ENCODE data around the gene KMT2C.
A peak's percentile ranks its signal among the peaks of the same experiment; 100 is the strongest.
"Not testable (repeated sequence)": the region's sequence is repeated elsewhere in the genome, so short reads cannot be mapped to it uniquely, and the experiment has no call there.

Gene KMT2C

DNA sequence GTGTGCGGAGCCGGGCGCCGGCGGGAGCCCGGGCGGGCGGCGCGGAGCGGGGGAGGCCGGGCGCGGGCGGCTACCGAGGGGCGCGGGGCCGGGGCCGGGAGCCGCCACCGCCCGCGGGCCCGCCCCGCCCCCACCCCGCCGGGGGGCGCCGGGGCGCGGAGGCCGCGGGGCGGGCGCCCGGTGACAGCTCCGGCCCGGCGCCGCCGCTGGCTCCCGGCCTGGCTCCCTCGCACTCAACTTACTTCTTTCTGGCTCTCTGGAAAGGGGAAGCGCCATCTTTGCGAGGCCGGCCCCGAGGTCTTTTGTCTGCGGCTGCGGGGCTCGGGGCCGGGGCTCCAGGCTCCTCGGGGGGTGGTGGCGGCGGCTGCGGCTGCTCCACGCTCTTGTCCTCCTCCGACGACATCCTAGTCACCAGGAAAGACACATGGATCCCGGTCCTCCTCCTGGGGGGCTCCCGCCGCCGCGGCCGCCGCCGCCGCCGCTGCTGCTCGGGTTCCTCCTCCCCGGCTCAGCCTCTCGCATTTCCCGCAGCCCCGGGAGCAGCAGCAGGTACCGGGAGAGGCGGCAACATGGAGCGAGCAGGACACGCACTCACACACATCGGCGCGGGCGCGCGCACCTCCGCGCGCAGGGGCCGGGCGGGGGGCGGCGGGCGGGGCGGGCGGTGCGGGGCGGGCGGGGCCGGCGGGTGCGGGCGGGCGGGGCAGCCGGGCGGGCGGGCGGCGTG is at the start of gene KMT2C:
Gene KMT2C, minus strand, starts transcription at position 620 of the 727 bp plus-strand sequence. Its CDS starts 217 bp downstream, at position 403.
- peak; percentile 43 for DNase-seq

DNA sequence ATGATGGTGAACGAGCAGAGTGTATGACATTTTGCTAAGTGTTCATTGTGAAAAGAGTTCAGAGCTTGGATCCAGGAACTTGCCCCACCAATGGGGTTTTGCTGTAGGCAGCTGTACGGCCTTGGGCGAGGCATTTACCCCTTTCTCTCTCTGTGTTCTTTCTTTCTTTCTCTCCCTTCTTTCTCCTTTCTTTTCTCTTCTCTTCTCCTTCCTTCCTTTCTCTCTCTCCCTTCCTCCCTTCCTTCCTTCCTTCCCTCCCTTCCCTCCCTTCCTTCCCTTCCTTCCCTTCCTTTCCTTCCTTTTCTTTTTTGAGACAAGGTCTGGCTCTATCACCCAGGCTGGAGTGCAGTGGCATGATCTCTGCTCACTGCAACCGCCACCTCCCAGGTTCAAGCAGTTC is 45.3 kb upstream of the KMT2C start:
- DNase-seq, result no peak

DNA sequence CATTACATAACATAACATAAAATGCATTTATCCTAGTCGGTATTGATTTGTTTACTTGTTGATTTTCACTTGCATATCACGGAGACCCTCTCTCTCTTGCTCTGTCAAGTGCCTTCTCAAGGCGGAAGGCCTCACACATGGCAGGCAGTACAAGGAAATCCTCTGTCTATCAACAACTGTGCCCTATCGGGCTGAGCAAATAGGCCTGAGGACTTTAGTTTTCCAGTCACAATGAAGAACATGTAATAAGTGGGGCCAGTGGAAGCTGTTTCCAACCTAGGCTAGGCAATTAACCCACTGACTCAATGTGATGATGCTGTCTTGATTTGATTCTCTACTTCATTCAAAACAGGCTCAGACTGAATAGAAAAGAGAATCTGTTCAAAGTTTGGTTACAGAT is 44.9 kb upstream of the KMT2C start:
- DNase-seq, result no peak

DNA sequence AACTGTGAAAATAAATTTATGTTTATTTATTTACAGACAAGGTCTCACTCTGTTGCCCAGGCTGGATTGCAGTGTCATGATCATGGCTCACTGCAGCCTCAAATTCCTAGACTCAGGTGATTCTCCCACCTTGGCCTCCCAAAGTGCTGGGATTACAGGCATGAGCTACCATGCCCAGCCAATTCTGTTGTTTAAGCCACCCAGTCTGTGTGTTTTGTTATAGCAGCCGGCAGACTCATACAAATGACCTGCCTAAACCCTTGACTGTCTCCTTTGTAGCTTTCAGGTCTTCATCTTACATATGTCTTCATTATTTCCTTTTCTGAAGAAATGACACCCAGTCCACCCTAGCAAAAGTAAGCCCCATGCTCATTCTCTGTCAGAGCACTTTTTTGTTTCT is 43.8 kb upstream of the KMT2C start:
- DNase-seq, result no peak

DNA sequence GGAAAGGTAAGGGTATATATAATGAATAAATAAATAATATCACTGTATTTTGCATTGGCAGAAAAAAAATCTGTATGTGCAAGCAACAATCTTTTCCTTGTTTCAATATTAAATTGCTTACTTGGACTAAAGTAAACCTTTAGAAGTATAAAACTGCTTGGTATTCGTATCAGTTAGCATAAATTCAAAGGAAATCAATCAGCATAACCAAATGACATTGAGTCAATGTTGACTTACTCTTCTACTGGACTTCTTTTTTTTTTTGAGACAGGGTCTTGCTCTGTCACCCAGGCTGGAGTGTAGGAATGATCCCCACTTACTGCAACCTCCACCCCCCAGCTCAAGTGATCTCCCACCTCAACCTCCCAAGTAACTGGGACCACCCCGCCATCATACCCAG is 42.3 kb upstream of the KMT2C start:
- DNase-seq, result no peak

DNA sequence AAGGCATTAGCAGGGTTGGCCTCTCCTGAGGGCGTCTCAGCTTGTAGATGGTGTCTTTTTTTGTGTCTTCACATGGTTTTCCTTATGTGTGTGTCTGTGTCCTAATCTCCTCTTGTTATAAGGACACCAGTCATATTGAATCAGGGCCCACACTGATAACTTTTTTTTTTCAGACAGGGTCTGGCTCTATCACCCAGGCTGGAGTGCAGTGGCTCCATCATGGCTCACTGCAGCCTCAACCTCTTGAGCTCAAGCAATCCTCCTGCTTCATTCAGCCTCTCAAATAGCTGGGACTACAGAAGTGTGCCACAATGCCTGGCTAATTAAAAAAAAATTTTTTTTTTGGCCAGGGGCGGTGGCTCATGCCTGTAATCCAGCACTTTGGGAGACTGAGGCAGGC is 41.3 kb upstream of the KMT2C start:
- no peak for DNase-seq

DNA sequence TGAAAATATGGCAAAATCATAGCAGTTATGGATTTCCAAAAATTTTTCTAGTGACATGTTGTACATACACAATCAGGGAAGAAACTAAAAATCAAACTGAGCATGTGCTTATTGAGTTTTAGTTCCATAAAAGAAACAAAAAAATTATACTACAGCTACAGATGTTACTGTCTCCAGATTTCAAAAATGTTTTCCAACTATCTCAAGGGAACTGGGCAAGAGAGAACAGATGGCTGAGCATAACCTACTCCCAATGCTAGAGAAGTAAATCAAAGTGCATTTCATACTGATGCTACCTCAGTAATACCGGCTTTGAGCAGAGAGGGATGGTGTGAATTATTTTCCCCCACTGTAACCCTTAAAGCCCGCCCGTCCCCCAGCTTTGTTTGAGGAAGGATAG is 40.7 kb upstream of the KMT2C start:
- no peak for DNase-seq

DNA sequence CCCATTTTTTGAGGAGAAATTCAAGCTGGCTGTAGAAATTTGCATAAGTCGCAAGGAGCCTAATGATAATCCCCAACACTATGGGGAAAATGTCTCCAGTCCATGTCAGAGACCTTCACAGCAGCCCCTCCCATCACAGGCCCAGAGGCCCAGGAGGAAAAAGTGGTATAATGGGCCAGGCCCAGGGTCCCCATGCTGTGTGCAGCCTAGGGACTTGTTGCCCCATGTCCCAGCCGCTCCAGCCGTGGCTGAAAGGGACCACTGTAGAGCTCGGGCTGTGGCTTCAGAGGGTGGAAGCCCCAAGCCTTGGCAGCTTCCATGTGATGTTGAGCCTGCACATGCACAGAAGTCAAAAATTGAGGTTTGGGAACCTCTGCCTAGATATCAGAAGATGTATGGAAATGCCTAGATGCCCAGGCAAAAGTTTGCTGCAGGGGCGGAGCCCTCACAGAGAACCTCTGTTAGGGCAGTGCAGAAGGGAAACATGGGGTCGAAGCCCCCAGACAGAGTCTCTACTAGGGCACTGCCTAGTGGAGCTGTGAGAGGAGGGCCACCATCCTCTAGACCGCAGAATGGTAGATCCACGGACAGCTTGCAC is 35.3 kb upstream of the KMT2C start:
- not testable (repeated sequence) for DNase-seq

DNA sequence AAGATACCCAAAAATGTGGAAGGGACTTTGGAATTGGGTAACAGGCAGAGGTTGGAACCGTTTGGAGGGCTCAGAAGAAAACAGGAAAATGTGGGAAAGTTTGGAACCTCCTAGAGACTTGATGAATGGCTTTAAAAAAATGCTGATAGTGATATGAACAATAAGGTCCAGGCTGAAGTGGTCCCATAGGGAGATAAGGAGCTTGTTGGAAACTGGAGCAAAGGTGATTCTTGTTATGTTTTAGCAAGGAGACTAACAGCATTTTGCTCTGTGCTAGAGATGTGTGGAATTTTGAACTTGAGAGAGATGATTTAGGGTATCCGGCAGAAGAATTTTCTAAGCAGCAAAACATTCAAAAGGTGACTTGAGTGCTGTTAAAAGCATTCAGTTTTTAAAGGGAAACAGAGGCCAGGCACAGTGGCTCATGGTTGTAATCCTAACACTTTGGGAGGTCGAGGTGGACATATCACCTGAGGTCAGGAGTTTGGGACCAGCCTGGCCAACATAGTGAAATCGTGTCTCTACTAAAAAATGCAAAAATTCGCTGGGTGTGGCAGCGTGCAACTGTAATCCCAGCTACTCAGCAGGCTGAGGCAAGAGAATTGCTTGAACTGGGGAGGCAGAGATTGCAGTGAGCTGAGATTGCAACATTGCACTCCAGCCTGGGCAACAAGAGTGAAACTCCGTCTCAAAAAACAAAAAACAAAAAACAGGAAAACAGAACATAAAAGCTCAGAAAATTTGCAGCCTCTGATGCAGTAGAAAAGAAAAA is 34.6 kb upstream of the KMT2C start:
- not testable (repeated sequence) for DNase-seq

DNA sequence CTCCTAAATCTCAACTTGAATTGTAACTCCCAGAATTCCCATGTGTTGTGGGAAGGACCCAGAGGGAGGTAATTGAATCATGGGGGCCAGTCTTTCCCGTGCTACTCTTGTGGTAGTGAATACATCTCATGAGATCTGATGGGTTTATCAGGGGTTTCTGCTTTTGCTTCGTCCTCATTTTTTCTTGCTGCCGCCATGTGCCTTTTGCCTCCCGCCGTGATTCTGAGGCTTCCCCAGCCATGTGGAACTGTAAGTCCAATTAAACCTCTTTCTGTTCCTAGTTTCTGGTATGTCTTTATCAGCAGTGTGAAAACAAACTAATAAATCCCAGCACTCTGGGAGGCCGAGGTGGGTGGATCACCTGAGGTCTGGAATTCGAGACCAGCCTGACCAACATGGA is 33.8 kb upstream of the KMT2C start:
- DNase-seq, result not testable (repeated sequence)

DNA sequence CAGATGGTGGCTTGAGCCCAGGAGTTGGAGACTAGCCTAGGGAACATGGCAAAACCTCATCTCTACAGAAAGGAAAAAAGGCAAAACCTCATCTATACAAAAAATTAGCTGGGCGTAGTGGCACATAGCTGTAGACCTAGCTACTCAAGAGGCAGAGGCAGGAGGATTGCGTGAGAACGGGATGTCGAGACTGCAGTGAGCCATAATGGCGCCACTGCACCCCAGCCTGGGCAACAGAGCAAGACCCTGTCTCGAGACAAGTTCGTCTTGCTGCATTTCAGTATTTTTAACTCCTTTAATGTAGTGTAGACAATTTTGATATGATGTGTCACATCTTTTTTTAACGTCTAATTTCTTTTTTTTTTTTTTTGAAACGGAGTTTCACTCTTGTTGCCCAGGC is 31.4 kb upstream of the KMT2C start:
- no peak for DNase-seq

DNA sequence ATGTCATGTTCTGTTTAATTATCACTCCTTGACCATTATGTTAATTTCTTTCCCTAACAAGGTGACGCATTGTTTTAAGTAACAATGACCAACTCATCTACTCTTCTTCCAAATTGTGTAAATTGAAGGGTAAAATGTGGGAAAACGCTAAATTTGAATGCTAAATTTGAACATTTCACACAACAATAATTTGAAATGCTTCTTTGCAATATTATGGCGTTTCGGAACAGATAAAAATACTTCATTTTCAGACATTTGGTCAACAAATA is 29.2 kb upstream of the KMT2C start:
- no peak for DNase-seq

DNA sequence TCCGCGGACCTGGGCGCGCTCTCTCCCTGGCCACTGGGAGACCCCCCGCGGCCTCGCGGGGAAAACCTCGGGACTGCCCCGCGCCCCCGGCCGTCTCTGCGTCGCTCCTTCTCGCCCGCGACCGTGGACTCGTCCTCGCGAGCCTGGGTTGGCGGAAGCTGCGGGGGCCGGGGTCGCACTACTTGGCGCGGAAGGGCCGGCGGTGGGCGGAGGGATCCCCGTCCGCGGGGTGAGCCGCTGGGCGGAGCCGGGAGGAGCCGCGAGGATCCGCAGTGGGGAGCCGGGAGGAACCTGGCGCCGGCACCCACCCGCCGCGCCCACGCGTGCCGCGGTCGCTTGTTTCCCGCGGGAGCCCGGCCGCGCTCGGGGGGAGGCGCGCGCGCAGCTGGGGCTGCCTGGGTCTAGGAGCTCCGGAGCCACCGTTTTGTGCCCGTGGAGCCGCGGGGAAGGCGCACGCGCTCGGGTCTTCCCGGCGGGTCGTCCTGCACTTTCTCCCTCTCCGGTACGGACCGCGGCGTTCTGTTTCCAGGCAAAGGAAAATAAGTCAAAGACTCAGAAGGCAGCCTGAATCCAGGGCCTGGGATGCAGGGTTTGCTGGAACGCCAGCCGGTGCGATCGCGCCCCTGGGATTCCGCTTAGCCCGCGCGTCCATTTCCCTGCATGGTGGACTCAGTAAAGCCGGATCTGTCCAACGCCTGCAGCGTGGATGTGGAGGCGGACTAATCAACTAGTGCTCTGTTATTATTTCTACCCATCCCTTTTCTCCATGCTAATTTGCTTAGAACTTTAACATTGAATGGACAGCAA is 28.7 kb upstream of the KMT2C start:
- DNase-seq, result peak; percentile 69

DNA sequence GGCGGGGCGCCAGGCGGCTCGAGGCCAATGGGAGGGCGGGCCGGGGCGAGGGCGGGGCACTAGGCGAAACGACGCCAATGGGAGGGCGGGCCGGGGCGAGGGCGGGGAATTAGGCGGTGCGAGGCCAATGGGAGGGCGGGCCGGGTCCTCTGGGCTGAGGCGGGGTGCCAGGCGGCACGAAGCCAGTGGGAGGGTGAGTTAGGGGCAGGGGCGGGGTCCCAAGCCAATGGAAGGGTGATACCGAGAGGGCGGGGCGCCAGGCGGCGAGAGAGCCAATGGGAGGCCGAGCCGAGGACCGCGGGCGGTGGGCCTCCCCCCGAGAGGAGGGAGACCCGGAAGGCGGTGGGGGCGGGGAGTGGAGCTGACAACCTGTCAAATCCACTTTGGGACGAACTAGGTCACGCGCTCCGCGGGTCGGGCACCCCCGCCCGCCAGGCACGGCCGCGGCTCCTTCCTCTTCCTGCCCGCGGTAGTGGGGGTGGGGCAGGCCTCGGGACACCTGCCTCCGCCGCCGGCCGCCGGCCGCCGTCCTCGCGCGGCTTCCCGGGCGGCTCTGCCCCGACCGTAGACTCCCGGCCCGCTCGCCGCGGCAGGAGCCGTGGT is 28.0 kb upstream of the KMT2C start:
- peak; percentile 100 for DNase-seq

DNA sequence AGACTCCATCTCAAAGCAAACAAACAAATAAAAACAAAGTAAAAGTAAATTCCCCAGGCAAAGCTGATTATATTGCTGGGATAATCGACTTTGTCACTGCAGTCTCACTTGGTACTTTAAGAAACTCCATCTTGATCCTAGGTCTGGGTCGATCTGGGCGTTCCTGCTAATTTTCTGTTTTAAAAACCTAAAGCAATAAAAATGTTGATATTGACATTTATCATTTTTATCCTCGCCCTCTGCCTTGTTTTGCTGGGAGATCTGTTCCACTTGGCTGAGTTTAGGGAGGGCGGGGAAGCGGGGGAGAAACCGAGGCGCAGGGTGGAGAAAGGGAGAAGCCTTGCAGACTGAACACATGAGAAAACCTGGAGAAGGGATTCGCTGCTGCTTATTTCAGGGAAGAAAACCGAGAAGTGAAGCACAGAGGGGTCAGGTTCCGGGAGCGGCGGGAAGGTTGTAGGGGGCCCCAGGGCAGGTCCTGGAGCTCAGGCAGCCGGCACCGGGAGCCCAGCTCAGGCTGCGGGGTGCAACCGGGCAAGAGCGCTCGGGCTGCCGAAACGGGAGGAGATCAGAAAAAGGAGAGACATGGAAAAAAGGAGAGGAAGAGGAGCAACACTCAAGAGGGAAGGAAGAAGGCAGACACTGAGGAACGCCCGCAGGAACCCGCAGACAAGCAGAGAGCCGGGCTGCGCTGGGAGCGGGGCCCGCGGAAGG is 27.3 kb upstream of the KMT2C start:
- no peak for DNase-seq

DNA sequence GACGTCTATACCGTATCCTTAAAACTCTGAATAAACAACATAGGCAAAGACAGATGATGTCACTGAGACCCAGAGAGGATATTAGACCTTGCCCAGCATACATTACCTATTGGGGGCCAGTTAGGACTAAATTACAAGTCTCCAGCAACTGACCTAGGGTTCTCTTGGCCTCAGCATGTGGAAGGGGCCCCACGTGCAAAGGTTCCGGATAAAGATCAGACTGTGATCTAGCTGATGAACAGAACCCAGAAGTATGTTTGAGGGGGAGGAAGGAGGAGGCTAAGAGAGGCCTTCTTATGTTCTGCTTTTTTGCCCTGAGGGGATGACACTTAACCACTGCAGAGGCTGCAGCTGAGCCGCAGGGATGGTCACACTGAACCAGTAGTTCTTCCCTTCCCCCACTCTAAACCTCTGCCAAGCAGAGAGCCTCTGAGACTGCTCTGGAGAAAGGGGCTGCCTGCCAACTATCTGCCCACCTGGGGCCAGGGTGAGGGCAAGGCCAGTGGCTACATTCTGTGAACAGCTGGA is 24.0 kb upstream of the KMT2C start:
- DNase-seq, result no peak

DNA sequence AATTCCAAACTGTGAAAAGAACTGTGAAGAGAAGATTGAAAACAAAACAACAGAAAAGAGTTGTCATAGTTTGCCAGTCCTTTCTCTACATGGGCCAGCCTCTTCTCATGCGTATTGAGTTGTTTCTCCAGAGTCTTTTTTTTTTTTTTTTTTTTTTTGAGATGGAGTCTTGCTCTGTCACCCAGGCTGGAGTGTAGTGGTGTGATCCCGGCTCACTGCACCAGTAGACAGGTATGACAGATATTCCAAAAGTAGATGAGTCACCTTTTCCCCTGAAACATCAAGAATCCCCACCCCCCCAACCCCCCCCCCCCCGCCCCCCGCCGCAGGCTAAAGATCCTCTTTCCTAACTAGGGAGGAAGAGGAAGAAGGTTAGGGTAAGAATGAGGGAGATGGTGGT is 15.6 kb upstream of the KMT2C start:
- no peak for DNase-seq

DNA sequence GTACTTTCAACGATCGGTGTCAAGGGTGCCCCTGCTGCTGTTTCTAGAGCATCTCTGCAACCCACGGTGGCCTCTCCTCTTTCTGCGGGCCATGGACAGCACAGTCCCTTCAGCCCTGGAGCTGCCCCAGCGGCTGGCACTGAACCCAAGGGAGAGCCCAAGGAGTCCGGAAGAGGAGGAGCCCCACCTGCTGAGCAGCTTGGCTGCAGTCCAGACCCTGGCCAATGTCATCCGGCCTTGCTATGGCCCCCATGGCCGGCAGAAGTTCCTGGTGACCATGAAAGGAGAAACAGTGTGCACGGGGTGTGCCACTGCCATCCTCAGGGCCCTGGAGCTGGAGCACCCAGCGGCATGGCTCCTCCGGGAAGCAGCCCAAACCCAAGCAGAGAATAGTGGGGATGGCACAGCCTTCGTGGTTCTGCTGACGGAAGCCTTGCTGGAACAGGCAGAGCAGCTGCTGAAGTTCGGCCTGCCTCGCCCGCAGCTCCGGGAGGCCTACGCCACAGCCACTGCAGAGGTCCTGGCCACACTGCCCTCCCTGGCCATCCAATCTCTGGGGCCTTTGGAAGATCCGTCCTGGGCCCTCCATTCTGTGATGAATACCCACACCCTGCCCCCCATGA is 9.7 kb upstream of the KMT2C start:
- DNase-seq, result not testable (repeated sequence)

DNA sequence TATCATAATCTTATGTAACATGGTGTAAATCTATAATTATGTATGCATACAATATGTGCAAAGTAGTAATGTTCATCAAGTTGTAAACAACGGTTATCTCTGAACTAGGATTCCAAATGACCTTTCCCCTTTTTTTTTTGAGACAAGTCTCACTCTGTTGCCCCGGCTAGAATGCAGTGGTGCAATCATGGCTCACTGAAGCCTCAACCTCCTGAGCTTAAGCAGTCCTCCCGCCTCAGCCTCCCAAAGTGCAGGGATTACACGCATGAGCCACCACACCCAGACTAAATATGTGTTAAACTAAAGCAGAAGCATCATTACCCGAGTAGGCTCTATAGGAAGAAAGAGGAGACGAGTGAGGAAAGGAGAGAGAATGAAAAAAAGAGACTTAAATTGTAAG is 7.8 kb upstream of the KMT2C start:
- no peak for DNase-seq

DNA sequence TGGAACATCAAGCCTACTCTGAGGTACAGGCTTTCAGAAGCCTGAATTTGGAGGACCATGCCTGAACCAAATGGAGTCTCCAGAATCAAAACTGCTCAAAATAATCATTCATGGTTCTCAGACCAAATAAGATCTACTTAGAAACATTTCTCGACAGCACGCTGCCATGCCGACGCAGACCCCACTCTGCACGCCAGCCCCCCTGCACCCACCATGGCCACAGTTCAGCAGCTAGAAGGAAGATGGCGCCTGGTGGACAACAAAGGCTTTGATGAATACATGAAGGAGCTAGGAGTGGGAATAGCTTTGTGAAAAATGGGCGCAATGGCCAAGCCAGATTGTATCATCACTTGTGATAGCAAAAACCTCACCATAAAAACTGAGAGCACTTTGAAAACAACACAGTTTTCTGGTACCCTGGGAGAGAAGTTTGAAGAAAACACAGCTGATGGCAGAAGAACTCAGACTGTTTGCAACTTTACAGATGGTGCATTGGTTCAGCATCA is 6.6 kb upstream of the KMT2C start:
- DNase-seq, result no peak

DNA sequence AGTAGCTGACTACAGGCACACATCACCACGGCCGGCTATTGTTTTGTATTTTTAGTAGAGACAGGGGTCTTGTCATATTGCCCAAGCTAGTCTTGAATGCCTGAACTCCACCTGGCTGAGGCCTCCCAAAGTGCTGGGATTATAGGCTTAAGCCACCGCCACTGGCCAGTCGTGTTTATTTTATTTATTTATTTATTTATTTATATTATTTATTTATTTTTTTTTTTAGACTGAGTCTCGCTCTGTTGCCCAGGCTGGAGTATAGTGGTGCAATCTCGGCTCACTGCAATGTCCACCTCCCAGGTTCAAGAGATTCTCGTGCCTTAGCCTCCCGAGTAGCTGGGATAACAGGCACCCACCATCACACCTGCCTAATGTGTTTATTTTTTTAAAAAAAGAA is 6.0 kb upstream of the KMT2C start:
- not testable (repeated sequence) for DNase-seq
